T-helper 1 cell treated with Interleukin-12 subunit alpha and Interleukin-12 subunit beta and Interleukin-4 antibody, amounts not matched to agents 30 ng/mL and 1 ng/mL, for 36 hours (primary cell): Measurements from ENCODE around the gene CDC25B. TPM values are rescaled to one million over a fixed set of nuclear protein-coding genes. Genes with fewer than 3 reads are reported as not detected.
"Not testable (repeated sequence)": the region's sequence is repeated elsewhere in the genome, so short reads cannot be mapped to it uniquely, and the experiment has no call there.

ENCODE experiments used
- intact Hi-C: fragments of 100-400 bp; cut with micrococcal nuclease; formaldehyde crosslinking; loops from one replicate; pipeline ENCODE4 v1.15.1; 2024
- total RNA-seq: library from RNA; stranded (reverse); gene quantifications from 2 replicates; pipeline ENCODE4 v1.2.3, GENCODE V29; 2022

The CDC25B gene
- total RNA-seq, 1 donor from 2014 or later = 290 TPM

GRCh38 chr20:3820901-3821727 lies 25.0 kb downstream of the CDC25B start:
- intact Hi-C loops = loop anchor here (1.0 to 5.0 kb wide), 13 partner anchors 10 to 412 kb away; partner anchors contain the start of genes ADISSP, CDC25B, CENPB and MAVS

- intact Hi-C loops = loop anchor here (2.0 to 5.0 kb wide), 2 partner anchors 85 to 413 kb away; no protein-coding TSS in a partner anchor
Observed at GRCh38 chr20:3821996-3822395, 25.9 kb downstream of the CDC25B start.

DNA sequence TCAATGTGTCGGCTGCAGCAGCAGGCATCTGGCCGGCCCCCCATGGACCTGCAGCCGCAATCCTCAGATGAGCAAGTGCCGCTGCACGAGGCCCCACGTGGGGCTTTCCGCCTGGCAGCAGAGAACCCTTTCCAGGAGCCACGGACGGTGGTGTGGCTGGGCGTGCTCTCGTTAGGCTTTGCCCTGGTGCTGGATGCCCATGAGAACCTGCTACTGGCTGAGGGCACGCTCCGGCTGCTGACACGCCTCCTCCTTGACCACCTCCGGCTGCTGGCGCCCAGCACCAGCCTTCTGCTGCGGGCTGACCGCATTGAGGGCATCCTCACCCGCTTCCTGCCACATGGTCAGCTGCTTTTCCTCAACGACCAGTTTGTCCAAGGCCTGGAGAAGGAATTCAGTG lies 27.8 kb downstream of the CDC25B start:
- intact Hi-C loops = loop anchor here (5.0 kb wide), 1 partner anchor 83 kb away; no protein-coding TSS in a partner anchor

DNA sequence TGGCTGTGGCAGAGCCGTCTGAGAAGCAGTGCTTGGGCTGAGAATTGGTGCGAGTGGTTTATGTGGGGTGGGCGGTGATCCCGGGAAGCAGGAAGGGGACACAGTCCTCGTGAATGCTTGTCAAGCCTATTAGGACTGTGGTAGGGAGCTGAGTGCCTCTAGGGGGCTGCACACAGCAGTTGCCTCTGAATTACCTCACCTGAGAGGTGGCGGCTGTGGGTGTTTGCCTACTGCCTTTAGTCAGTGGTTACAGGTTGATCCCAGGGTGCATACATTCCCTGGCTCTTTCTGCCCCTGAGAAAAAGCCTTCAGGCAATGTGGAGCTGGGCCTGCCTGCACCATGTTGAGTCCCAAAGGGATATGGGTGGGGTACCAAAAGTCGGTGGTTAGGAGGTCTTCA lies 29.4 kb downstream of the CDC25B start:
- intact Hi-C loops = no loop called here

DNA sequence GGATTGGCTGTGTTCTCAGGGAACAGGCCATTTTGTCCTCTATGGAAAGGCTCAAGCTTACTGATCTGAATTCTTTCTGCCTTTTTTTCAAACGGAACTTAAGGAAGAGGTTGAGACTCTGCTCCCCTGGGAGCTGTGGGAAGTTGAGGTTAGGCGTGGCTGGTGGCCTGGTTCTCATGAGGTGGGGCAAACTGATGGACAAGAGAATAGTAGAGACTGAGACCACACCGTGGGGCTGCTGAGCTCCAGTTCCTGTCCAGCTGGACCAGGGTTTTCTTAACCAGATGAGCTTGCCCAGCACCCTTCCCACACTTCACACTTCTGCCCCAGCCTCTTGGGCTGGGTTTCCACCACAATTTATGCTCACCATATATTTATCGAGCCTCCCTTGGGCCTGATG lies 30.3 kb downstream of the CDC25B start:
- intact Hi-C loops = no loop called here

- intact Hi-C loops = no loop called here
Observed at GRCh38 chr20:3828798-3829197, 32.7 kb downstream of the CDC25B start.

DNA sequence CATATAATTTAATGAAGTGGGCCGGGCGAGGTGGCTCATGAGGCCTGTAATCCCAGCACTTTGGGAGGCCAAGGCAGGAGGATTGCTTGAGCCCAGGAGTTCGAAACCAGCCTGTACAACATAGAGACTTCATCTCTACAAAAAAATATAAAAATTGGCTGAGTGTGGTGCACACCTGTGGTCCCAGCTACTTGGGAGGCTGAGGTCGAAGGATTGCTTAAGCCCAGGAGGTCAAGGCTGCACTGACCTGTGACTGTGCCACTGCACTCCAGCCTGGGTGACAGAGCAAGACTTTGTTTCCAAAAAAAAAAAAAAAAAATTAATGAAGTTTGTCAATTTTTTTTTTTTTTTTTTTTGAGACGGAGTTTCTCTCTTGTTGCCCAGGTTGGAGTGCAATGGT lies 33.8 kb downstream of the CDC25B start:
- intact Hi-C loops = not testable (repeated sequence)

DNA sequence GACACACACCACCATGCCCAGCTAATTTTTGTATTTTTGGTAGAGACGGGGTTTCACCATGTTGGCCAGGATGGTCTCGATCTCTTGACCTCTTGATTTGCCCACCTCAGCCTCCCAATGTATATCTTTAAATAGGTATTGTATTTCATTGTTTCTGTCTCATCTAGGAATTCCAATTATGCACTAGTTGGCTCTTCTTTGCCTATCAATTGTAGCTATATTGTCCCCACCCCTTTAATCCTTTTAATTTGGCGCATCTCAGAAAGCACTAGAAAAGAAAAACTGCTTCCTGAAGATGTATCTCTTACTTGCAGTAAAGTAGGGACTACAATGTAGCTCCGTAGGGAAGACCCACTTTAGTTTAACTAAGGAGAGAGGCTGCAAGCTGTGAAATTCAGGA lies 40.0 kb downstream of the CDC25B start:
- intact Hi-C loops = no loop called here

- intact Hi-C loops = no loop called here
Observed at GRCh38 chr20:3839328-3839727, 43.2 kb downstream of the CDC25B start.

- intact Hi-C loops = not testable (repeated sequence)
Observed at GRCh38 chr20:3840201-3840600, 44.1 kb downstream of the CDC25B start.

GRCh38 chr20:3842348-3842930 lies 46.3 kb downstream of the CDC25B start:
- intact Hi-C loops = no loop called here

DNA sequence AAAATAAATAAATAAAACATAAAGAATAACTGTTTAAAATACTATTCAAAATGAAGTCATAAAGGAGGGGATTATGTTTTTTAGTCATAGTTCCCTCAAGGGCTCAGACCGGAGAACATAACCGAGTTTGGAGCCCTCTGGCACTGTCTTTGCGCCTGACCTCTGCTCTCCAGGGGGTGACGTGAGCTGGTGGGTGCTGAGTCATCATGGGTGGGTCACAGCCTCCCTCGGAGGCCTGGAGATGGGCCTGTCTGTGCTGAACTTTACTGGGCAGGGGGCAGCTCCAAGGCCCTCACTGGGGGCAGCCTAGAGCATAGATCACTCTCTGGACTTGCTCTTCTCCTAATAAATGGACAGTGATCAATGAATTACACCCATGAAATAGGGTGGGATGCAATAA lies 47.4 kb downstream of the CDC25B start:
- intact Hi-C loops = no loop called here

DNA sequence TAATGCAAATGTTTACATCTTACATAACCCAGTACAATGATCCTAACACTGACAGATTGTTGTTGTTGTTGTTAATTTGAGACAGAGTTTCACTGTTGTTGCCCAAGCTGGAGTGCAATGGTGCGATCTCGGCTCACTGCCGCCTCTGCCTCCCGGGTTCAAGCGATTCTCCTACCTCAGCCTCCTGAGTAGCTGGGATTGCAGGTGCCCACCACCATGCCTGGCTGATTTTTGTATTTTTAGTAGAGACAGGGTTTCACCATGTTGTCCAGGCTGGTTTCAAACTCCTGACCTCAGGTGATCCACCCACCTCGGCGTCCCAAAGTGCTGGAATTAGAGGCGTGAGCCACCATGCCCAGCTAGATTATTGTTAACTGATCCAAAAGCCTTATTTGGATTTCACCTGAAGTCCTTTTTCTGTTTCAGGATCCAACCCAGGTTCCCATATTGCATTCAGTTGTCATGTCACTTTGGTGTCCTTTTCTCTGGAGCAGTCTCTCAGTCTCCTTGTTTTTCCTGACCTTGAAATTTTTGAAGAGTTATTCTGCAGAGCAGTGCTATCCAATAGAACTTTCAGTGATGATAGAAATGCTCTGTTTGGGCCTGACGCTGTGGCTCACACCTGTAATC lies 48.0 kb downstream of the CDC25B start:
- intact Hi-C loops = not testable (repeated sequence)

DNA sequence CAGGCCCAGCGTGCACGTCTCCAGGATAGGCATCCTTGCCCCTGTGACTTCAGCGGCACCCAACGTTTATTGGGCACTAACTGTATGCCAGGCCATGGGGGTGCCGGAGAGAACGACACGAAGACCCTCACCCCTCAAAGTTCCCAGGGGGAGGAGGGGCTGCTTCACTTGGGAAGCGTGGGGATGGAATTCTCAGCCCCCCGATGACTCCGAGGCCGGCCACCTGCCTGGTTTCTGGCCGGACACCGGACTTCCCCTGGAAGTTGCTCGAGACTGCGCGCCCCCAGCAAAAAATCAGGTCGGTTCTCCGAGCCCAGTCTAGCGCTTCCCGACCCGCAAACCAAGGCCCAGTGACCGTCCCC lies 50.2 kb downstream of the CDC25B start:
- intact Hi-C loops = loop anchor here (1.0 to 5.0 kb wide), 8 partner anchors 9 to 168 kb away; partner anchors contain the start of genes ADISSP, AP5S1, CDC25B and CENPB

DNA sequence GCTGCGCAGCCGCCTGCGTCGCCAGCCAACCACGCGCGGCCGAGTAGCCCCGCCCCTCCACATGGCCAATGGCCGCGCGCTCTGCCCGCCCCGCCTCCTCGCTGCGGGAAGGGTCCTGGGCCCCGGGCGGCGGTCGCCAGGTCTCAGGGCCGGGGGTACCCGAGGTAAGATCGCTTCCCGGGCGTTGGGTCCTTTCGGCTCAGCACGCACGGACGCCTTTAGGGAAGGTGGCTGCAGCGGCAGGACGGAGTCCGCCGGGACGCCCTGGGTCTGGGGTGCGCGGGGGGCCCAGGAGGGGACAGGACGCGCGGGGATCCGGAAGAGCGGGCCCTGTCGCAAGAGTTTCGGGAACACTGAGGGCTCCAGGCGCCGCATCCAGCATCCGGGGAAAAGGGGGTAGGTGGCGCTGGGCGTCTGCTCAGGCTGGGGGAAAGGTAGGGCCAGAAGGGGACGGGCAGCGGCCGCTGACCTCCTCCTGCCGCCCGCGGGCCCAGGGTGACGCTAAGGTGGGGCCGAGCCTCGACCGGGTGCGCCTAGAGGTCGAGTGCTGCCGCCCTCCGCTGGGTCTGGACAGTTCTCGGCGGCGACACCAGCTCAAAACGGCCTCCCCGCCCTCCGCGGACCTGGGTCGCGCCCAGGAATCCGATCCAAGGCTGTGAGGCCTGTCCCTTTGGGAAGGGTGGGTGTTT lies 50.8 kb downstream of the CDC25B start, which contains the start of gene MAVS:
TSS of gene MAVS (plus strand) at position 95 of the 689 bp plus-strand sequence. CDS start 7,791 bp downstream, outside the sequence.
- intact Hi-C loops = loop anchor here (1.0 to 5.0 kb wide), 8 partner anchors 8 to 167 kb away; partner anchors contain the start of genes ADISSP, AP5S1, CDC25B and CENPB

- intact Hi-C loops = loop anchor here (2.0 to 5.0 kb wide), 2 partner anchors 35 to 61 kb away; partner anchors contain the start of gene CENPB
Observed at GRCh38 chr20:3847429-3847940, 51.4 kb downstream of the CDC25B start.

- intact Hi-C loops = loop anchor here (5.0 kb wide), 1 partner anchor 36 kb away; no protein-coding TSS in a partner anchor
Observed at GRCh38 chr20:3848565-3848964, 52.5 kb downstream of the CDC25B start.

- intact Hi-C loops = loop anchor here (2.0 kb wide), 1 partner anchor 292 kb away; no protein-coding TSS in a partner anchor
Observed at GRCh38 chr20:3854462-3854871, 58.4 kb downstream of the CDC25B start.
